GM23338 (cell line): ENCODE results near the gene PAM16. TPM values are rescaled to one million over a fixed set of nuclear protein-coding genes. Genes with fewer than 3 reads are reported as not detected.

ENCODE experiments used
- ATAC-seq: fragments of 200-7000 bp; cut with Tn5 transposase; 3 replicates; pipeline ENCODE4 v1.9.1; 2020
- DNase-seq: peaks from one replicate; pipeline ENCODE4 v3.0.0-alpha.2; 2015; ENCODE audit warnings: low spot score
- H2AFZ ChIP-seq: fragments of 200-600 bp; sonication (generic); 2 replicates; pipeline ENCODE4 v1.8.0; 2016; ENCODE audit warnings: antibody characterized with exemption, mild to moderate bottlenecking, moderate library complexity
- H3F3A ChIP-seq: fragments of 200-600 bp; sonication (generic); replicated peaks from 2 replicates; pipeline ENCODE4 v1.8.0; 2017; ENCODE audit warnings: antibody characterized with exemption, mixed run types, low read depth
- H3K27ac ChIP-seq: fragments of 200-600 bp; sonication (generic); 2 replicates; pipeline ENCODE4 v1.6.1; 2016; ENCODE audit warnings: low read depth
- H3K27me3 ChIP-seq: fragments of 200-600 bp; sonication (generic); 2 replicates; pipeline ENCODE4 v1.8.0; 2016; ENCODE audit warnings: mild to moderate bottlenecking, mixed run types, moderate library complexity; ENCODE audit not compliant: insufficient read depth
- H3K36me3 ChIP-seq: fragments of 200-600 bp; sonication (generic); 2 replicates; pipeline ENCODE4 v1.8.0; 2016; ENCODE audit warnings: mild to moderate bottlenecking; ENCODE audit not compliant: insufficient read depth
- H3K4me1 ChIP-seq: fragments of 200-600 bp; sonication (generic); 2 replicates; pipeline ENCODE4 v1.8.0; 2016; ENCODE audit warnings: mild to moderate bottlenecking, moderate library complexity; ENCODE audit not compliant: insufficient read depth
- H3K4me2 ChIP-seq: fragments of 200-600 bp; sonication (generic); 2 replicates; pipeline ENCODE4 v1.7.1; 2017; ENCODE audit warnings: mixed run types
- H3K4me3 ChIP-seq: fragments of 200-600 bp; sonication (generic); 2 replicates; pipeline ENCODE4 v1.6.1; 2016; ENCODE audit warnings: mixed run types
- H3K79me2 ChIP-seq: fragments of 200-600 bp; sonication (generic); replicated peaks from 2 replicates; pipeline ENCODE4 v1.8.0; 2017; ENCODE audit warnings: mild to moderate bottlenecking; ENCODE audit not compliant: insufficient read depth
- H3K9me2 ChIP-seq: fragments of 200-600 bp; sonication (generic); 2 replicates; pipeline ENCODE4 v1.8.0; 2017; ENCODE audit not compliant: insufficient read depth
- H4K20me1 ChIP-seq: fragments of 200-600 bp; sonication (generic); replicated peaks from 2 replicates; pipeline ENCODE4 v1.8.0; 2017; ENCODE audit warnings: mild to moderate bottlenecking; ENCODE audit not compliant: insufficient read depth
- H3K27ac Mint-ChIP-seq: 2 replicates; pipeline ENCODE4 v1.8.0; 2020; ENCODE audit warnings: inconsistent platforms, mild to moderate bottlenecking, moderate library complexity, mixed read lengths
- H3K27me3 Mint-ChIP-seq: 3 replicates; pipeline ENCODE4 v1.8.0; 2022; ENCODE audit warnings: low read depth, mild to moderate bottlenecking, moderate library complexity, mixed read lengths, inconsistent platforms; ENCODE audit not compliant: insufficient read depth, poor library complexity
- H3K36me3 Mint-ChIP-seq: 3 replicates; pipeline ENCODE4 v1.8.0; 2021; ENCODE audit warnings: low read depth, mild to moderate bottlenecking, inconsistent platforms, moderate library complexity, mixed read lengths
- H3K4me1 Mint-ChIP-seq: 3 replicates; pipeline ENCODE4 v1.8.0; 2020; ENCODE audit warnings: mild to moderate bottlenecking, inconsistent platforms, mixed read lengths
- H3K4me3 Mint-ChIP-seq: 3 replicates; pipeline ENCODE4 v1.8.0; 2021; ENCODE audit warnings: moderate library complexity, mild to moderate bottlenecking, inconsistent platforms, mixed read lengths
- H3K9me3 Mint-ChIP-seq: 3 replicates; pipeline ENCODE4 v1.8.0; 2020; ENCODE audit warnings: moderate library complexity, mild to moderate bottlenecking, inconsistent platforms, mixed read lengths
- CREB1 ChIP-seq: fragments of 250-450 bp; sonication (Bioruptor Pico); IDR thresholded peaks from 2 replicates; pipeline ENCODE4 v1.5.0; 2020; ENCODE audit warnings: low read depth, mild to moderate bottlenecking, moderate library complexity
- CTCF ChIP-seq, 2 experiments: fragments of 200-600 bp in 1 of 2; sonication (generic) in 1 of 2; conservative IDR thresholded peaks; 2 replicates each; pipeline versions ENCODE4 v1.5.1 to v1.6.1; 2016 to 2017; ENCODE audit warnings: antibody characterized with exemption in 2 of 2, low read depth in 2 of 2, mild to moderate bottlenecking in 2 of 2, moderate library complexity in 1 of 2
- ETS1 ChIP-seq: IDR thresholded peaks from 2 replicates; pipeline ENCODE4 v1.6.1; 2016; ENCODE audit warnings: antibody characterized with exemption
- EZH2 ChIP-seq: fragments of 200-600 bp; sonication (generic); IDR thresholded peaks from one replicate; pipeline ENCODE4 v1.8.0; 2017; ENCODE audit warnings: antibody characterized with exemption, mild to moderate bottlenecking, low read depth; ENCODE audit not compliant: unreplicated experiment
- EZH2phosphoT487 ChIP-seq: fragments of 200-600 bp; sonication (generic); IDR thresholded peaks from one replicate; pipeline ENCODE4 v1.8.1; 2018; ENCODE audit warnings: antibody characterized with exemption; ENCODE audit not compliant: unreplicated experiment
- JUNB ChIP-seq: IDR thresholded peaks from one replicate; pipeline ENCODE4 v1.6.1; 2016; ENCODE audit warnings: antibody characterized with exemption; ENCODE audit not compliant: unreplicated experiment
- NANOG ChIP-seq: IDR thresholded peaks from 2 replicates; pipeline ENCODE4 v1.6.1; 2016; ENCODE audit warnings: antibody characterized with exemption, borderline replicate concordance
- POLR2AphosphoS5 ChIP-seq: IDR thresholded peaks from 2 replicates; pipeline ENCODE4 v1.6.1; 2016; ENCODE audit warnings: antibody characterized with exemption, low read depth
- STAT1 ChIP-seq: IDR thresholded peaks from one replicate; pipeline ENCODE4 v1.6.1; 2016; ENCODE audit warnings: antibody characterized with exemption; ENCODE audit not compliant: unreplicated experiment
- ZNF114 ChIP-seq: fragments of 250-450 bp; sonication (Bioruptor Pico); IDR thresholded peaks from 2 replicates; pipeline ENCODE4 v1.5.0; 2020; ENCODE audit warnings: mild to moderate bottlenecking, moderate library complexity
- ZNF331 ChIP-seq: fragments of 250-450 bp; sonication (Bioruptor Pico); IDR thresholded peaks from 2 replicates; pipeline ENCODE4 v1.5.0; 2020; ENCODE audit warnings: low read depth, mild to moderate bottlenecking, moderate library complexity
- polyA plus RNA-seq: library from polyadenylated mRNA; unstranded; fragments of >200 nt; fragmentation: Nextera tagmentation; extraction: Ambion mirVana; gene quantifications from 2 replicates; pipeline ENCODE4 v1.2.1, GENCODE V29; 2016
- total RNA-seq: library from RNA; depleted of rRNA; stranded (reverse); fragments of >200 nt; shearing (Covaris generic); gene quantifications from 2 replicates; pipeline ENCODE4 v1.2.3, GENCODE V29; 2014
- TF ChIP-seq, protein P1 (sequence below): fragments of 250-450 bp; sonication (Bioruptor Pico); IDR thresholded peaks from 2 replicates; pipeline ENCODE4 v1.5.0; 2020; ENCODE audit warnings: mild to moderate bottlenecking, moderate library complexity
- TF ChIP-seq, protein P2 (sequence below): IDR thresholded peaks from one replicate; pipeline ENCODE4 v1.6.1; 2018; ENCODE audit warnings: antibody characterized with exemption; ENCODE audit not compliant: unreplicated experiment

Gene PAM16
- total and polyA plus RNA-seq, 2 experiments from 2014 or later: 84.1 to 283 TPM

DNA sequence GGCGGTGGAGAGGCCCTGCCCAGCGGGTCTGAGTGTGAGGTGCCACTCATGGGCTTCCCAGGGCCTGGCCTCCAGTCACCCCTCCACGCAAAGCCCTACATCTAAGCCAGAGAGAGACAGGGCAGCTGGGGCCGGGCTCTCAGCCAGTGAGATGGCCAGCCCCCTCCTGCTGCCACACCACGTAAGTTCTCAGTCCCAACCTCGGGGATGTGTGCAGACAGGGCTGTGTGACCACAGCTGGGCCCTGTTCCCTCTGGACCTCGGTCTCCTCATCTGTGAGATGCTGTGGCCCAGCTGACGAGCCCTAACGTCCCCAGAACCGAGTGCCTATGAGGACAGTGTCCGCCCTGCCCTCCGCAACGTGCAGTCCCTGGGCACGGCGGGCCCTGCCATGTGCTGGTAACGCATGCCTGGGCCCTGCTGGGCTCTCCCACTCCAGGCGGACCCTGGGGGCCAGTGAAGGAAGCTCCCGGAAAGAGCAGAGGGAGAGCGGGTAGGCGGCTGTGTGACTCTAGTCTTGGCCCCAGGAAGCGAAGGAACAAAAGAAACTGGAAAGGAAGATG is 31.8 kb upstream of the PAM16 start:
- Histone ChIP-seq H3K4me2 (no peak overlapping the region), H2AFZ (no peak overlapping the region), H4K20me1 (no peaks in the 10 kb centered on the region; the same call in 1 of the 2 replicates), H3K36me3 (no peaks in the 10 kb centered on the region), H3F3A (no peaks in the 10 kb centered on the region), H3K27me3 (no peaks in the 10 kb centered on the region), H3K79me2 (no peaks in the 10 kb centered on the region), H3K27ac (0 out of 2 replicates have a peak overlapping the region, but pooled peaks have one; percentile 59), H3K4me1 (peaks cover 8% of the 10 kb centered on the region), H3K4me3 (no peak overlapping the region), H3K9me2 (no peaks in the 10 kb centered on the region)
- no peak for TF ChIP-seq ZNF331 (CRISPR knock-in tag)
- no peak for TF ChIP-seq CREB1 (CRISPR knock-in tag)
- no peak for TF ChIP-seq STAT1
- no peak for TF ChIP-seq JUNB
- TF ChIP-seq NANOG: no peak
- TF ChIP-seq, protein P1, sequence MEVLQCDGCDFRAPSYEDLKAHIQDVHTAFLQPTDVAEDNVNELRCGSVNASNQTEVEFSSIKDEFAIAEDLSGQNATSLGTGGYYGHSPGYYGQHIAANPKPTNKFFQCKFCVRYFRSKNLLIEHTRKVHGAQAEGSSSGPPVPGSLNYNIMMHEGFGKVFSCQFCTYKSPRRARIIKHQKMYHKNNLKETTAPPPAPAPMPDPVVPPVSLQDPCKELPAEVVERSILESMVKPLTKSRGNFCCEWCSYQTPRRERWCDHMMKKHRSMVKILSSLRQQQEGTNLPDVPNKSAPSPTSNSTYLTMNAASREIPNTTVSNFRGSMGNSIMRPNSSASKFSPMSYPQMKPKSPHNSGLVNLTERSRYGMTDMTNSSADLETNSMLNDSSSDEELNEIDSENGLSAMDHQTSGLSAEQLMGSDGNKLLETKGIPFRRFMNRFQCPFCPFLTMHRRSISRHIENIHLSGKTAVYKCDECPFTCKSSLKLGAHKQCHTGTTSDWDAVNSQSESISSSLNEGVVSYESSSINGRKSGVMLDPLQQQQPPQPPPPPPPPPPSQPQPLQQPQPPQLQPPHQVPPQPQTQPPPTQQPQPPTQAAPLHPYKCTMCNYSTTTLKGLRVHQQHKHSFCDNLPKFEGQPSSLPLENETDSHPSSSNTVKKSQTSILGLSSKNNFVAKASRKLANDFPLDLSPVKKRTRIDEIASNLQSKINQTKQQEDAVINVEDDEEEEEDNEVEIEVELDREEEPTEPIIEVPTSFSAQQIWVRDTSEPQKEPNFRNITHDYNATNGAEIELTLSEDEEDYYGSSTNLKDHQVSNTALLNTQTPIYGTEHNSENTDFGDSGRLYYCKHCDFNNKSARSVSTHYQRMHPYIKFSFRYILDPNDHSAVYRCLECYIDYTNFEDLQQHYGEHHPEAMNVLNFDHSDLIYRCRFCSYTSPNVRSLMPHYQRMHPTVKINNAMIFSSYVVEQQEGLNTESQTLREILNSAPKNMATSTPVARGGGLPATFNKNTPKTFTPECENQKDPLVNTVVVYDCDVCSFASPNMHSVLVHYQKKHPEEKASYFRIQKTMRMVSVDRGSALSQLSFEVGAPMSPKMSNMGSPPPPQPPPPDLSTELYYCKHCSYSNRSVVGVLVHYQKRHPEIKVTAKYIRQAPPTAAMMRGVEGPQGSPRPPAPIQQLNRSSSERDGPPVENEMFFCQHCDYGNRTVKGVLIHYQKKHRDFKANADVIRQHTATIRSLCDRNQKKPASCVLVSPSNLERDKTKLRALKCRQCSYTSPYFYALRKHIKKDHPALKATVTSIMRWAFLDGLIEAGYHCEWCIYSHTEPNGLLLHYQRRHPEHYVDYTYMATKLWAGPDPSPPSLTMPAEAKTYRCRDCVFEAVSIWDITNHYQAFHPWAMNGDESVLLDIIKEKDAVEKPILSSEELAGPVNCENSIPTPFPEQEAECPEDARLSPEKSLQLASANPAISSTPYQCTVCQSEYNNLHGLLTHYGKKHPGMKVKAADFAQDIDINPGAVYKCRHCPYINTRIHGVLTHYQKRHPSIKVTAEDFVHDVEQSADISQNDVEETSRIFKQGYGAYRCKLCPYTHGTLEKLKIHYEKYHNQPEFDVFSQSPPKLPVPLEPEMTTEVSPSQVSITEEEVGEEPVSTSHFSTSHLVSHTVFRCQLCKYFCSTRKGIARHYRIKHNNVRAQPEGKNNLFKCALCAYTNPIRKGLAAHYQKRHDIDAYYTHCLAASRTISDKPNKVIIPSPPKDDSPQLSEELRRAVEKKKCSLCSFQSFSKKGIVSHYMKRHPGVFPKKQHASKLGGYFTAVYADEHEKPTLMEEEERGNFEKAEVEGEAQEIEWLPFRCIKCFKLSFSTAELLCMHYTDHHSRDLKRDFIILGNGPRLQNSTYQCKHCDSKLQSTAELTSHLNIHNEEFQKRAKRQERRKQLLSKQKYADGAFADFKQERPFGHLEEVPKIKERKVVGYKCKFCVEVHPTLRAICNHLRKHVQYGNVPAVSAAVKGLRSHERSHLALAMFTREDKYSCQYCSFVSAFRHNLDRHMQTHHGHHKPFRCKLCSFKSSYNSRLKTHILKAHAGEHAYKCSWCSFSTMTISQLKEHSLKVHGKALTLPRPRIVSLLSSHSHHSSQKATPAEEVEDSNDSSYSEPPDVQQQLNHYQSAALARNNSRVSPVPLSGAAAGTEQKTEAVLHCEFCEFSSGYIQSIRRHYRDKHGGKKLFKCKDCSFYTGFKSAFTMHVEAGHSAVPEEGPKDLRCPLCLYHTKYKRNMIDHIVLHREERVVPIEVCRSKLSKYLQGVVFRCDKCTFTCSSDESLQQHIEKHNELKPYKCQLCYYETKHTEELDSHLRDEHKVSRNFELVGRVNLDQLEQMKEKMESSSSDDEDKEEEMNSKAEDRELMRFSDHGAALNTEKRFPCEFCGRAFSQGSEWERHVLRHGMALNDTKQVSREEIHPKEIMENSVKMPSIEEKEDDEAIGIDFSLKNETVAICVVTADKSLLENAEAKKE (CRISPR knock-in tag): no peak
- no peak for TF ChIP-seq EZH2
- no peak for TF ChIP-seq ETS1
- TF ChIP-seq POLR2AphosphoS5: no peak
- no peak for TF ChIP-seq CTCF (conservative IDR thresholded peaks at IDR 0.05; ENCODE audit: low read depth in 2 of 2)
- TF ChIP-seq, protein P2, sequence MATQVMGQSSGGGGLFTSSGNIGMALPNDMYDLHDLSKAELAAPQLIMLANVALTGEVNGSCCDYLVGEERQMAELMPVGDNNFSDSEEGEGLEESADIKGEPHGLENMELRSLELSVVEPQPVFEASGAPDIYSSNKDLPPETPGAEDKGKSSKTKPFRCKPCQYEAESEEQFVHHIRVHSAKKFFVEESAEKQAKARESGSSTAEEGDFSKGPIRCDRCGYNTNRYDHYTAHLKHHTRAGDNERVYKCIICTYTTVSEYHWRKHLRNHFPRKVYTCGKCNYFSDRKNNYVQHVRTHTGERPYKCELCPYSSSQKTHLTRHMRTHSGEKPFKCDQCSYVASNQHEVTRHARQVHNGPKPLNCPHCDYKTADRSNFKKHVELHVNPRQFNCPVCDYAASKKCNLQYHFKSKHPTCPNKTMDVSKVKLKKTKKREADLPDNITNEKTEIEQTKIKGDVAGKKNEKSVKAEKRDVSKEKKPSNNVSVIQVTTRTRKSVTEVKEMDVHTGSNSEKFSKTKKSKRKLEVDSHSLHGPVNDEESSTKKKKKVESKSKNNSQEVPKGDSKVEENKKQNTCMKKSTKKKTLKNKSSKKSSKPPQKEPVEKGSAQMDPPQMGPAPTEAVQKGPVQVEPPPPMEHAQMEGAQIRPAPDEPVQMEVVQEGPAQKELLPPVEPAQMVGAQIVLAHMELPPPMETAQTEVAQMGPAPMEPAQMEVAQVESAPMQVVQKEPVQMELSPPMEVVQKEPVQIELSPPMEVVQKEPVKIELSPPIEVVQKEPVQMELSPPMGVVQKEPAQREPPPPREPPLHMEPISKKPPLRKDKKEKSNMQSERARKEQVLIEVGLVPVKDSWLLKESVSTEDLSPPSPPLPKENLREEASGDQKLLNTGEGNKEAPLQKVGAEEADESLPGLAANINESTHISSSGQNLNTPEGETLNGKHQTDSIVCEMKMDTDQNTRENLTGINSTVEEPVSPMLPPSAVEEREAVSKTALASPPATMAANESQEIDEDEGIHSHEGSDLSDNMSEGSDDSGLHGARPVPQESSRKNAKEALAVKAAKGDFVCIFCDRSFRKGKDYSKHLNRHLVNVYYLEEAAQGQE: no peak
- no peak for TF ChIP-seq ZNF114 (CRISPR knock-in tag)
- no peak for TF ChIP-seq EZH2phosphoT487
- no peak for ATAC-seq
- no peaks in the 10 kb centered on the region for H3K9me3 Mint-ChIP-seq
- no peaks in the 10 kb centered on the region; the same call in 1 of the 3 replicates for H3K36me3 Mint-ChIP-seq
- peaks cover 25% of the 10 kb centered on the region for H3K4me1 Mint-ChIP-seq
- H3K4me3 Mint-ChIP-seq: no peak overlapping the region
- H3K27ac Mint-ChIP-seq: no peak overlapping the region
- peaks cover under 1% of the 10 kb centered on the region for H3K27me3 Mint-ChIP-seq
- DNase-seq: peak; percentile 12
